ENCODE measurements around the gene TTC34.

DNA sequence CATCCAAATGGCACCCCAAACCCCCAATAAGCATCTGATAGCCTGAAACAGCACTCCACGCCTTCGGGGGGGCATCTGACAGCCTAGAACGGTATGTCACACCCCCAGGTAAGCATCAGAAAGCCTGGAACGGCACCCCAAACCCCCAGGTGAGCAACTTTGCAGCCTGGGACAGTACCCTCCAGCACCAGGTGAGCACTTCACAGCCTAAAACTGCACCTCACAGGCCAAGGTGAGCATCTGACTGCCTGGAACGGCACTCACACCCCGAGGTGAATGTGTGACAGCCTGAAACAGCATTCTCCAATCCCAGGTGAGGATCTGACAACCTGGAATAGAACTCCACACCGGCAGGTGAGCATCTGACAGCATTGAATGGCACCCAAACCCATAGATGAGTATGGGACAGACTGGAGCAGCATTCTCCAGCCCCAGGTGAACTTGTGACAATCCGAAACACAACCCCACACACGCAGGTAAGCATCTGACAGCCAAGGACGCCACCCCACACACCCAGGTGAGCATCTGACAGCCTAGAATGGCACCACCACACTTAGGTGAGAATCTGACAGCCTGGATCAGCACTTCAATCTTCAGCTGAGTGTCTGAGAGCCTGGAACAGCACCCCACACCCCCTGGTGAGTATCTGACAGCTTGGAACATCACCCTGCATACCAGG is 150.4 kb downstream of the TTC34 start:
- TF ChIP-seq, protein P1, sequence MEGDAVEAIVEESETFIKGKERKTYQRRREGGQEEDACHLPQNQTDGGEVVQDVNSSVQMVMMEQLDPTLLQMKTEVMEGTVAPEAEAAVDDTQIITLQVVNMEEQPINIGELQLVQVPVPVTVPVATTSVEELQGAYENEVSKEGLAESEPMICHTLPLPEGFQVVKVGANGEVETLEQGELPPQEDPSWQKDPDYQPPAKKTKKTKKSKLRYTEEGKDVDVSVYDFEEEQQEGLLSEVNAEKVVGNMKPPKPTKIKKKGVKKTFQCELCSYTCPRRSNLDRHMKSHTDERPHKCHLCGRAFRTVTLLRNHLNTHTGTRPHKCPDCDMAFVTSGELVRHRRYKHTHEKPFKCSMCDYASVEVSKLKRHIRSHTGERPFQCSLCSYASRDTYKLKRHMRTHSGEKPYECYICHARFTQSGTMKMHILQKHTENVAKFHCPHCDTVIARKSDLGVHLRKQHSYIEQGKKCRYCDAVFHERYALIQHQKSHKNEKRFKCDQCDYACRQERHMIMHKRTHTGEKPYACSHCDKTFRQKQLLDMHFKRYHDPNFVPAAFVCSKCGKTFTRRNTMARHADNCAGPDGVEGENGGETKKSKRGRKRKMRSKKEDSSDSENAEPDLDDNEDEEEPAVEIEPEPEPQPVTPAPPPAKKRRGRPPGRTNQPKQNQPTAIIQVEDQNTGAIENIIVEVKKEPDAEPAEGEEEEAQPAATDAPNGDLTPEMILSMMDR (IDR thresholded peaks at IDR 0.05), result no peak
- no peak for TF ChIP-seq ZFX (IDR thresholded peaks at IDR 0.05; ENCODE audit: borderline replicate concordance)
